A549 (cell line): ENCODE results near the gene SHISA8. TPM values are rescaled to one million over a fixed set of nuclear protein-coding genes. Genes with fewer than 3 reads are reported as not detected.

Source experiments
- ATAC-seq, 2 experiments: fragments of 200-7000 bp in 1 of 2; fragments of >200 bp in 1 of 2; cut with Nextera tagmentation in 1 of 2; cut with Tn5 transposase in 1 of 2; 3 replicates each; pipeline versions ENCODE4 v1.8.0 to v1.9.1; 2018 to 2020; ENCODE audit warnings: mild to moderate bottlenecking in 1 of 2, moderate library complexity in 1 of 2
- CTCF ChIA-PET: fragments of 300-600 bp; sonication (Branson Sonifier 250); formaldehyde crosslinking; extraction: SDS; loops from one replicate; lab custom pipeline; 2021; ENCODE audit warnings: antibody characterized with exemption, inconsistent platforms; lab: Yijun Ruan, JAX
- POLR2A ChIA-PET: fragments of 350-600 bp; formaldehyde crosslinking; extraction: SDS; loops from one replicate; lab custom pipeline; 2021; ENCODE audit warnings: antibody characterized with exemption, inconsistent platforms; lab: Yijun Ruan, JAX
- DNase-seq, 2 experiments: peaks; one replicate each; pipeline versions ENCODE4 v3.0.0 to v3.0.0-alpha.2; 2011 to 2016; ENCODE audit warnings: low read depth in 1 of 2, low spot score in 1 of 2
- FAIRE-seq: peaks from 2 replicates; lab custom pipeline; 2011; peaks lifted over from hg19 to GRCh38; lab: Jason Lieb, UNC
- H3K27ac ChIP-seq, 2 experiments: fragments of >200 bp; sonication (Bioruptor Twin); formaldehyde crosslinking; 3 replicates each; pipeline ENCODE4 v1.5.1; 2016 to 2017
- H3K4me1 ChIP-seq: fragments of >200 bp; sonication (Bioruptor Twin); formaldehyde crosslinking; 3 replicates; pipeline ENCODE4 v1.6.1; 2016
- H3K4me2 ChIP-seq: fragments of >200 bp; sonication (Bioruptor Twin); formaldehyde crosslinking; 3 replicates; pipeline ENCODE4 v1.6.1; 2016
- H3K4me3 ChIP-seq: fragments of >200 bp; sonication (Bioruptor Twin); formaldehyde crosslinking; 3 replicates; pipeline ENCODE4 v1.5.1; 2016
- H3K9me3 ChIP-seq: fragments of >200 bp; sonication (Bioruptor Twin); formaldehyde crosslinking; 3 replicates; pipeline ENCODE4 v1.6.1; 2016
- BHLHE40 ChIP-seq: IDR thresholded peaks from 2 replicates; pipeline ENCODE4 v1.6.1; 2012; ENCODE audit warnings: low read depth, low read length, inconsistent platforms
- CBX8 ChIP-seq: fragments of 200-600 bp; sonication (generic); IDR thresholded peaks from 2 replicates; pipeline ENCODE4 v1.6.1; 2016
- CHD2 ChIP-seq: fragments of 150-350 bp; IDR thresholded peaks from 2 replicates; pipeline ENCODE4 v1.6.1; 2014; ENCODE audit warnings: low read length; ENCODE audit not compliant: partially characterized antibody
- CHD4 ChIP-seq: fragments of 200-600 bp; sonication (generic); IDR thresholded peaks from 2 replicates; pipeline ENCODE4 v1.6.1; 2016; ENCODE audit warnings: antibody characterized with exemption, mild to moderate bottlenecking, borderline replicate concordance
- CTCF ChIP-seq: fragments of >200 bp; sonication (Bioruptor Twin); formaldehyde crosslinking; IDR thresholded peaks from 3 replicates; pipeline ENCODE4 v1.5.1; 2016
- EHF ChIP-seq: fragments of 250-450 bp; sonication (Bioruptor Pico); IDR thresholded peaks from 2 replicates; pipeline ENCODE4 v1.5.0; 2020; ENCODE audit warnings: mild to moderate bottlenecking
- EHMT2 ChIP-seq: fragments of 200-600 bp; sonication (generic); IDR thresholded peaks from 2 replicates; pipeline ENCODE4 v1.6.1; 2016; ENCODE audit warnings: antibody characterized with exemption, low read depth, mild to moderate bottlenecking, moderate library complexity
- EP300 ChIP-seq, 2 experiments: fragments of >200 bp; sonication (Bioruptor Twin); formaldehyde crosslinking; IDR thresholded peaks; 2 replicates in 1 of 2; 3 replicates in 1 of 2; pipeline ENCODE4 v1.6.1; 2016 to 2017
- FOSL2 ChIP-seq, 2 experiments: fragments of 450-650 bp in 1 of 2; fragments of >200 bp in 1 of 2; sonication (Bioruptor Twin) in 1 of 2; formaldehyde crosslinking; IDR thresholded peaks; 2 replicates each; pipeline versions ENCODE4 v1.5.0 to v1.6.1; 2016 to 2020; ENCODE audit warnings: mild to moderate bottlenecking in 1 of 2, moderate library complexity in 1 of 2
- GATA3 ChIP-seq: IDR thresholded peaks from 2 replicates; pipeline ENCODE4 v1.6.1; 2012; ENCODE audit warnings: borderline replicate concordance
- HDAC2 ChIP-seq: fragments of 200-600 bp; sonication (generic); IDR thresholded peaks from 2 replicates; pipeline ENCODE4 v1.6.1; 2016
- HOXB13 ChIP-seq: fragments of 250-450 bp; sonication (Bioruptor Pico); IDR thresholded peaks from 2 replicates; pipeline ENCODE4 v1.5.0; 2020; ENCODE audit warnings: low read depth, mild to moderate bottlenecking, moderate library complexity
- KDM1A ChIP-seq: fragments of 200-600 bp; sonication (generic); IDR thresholded peaks from 2 replicates; pipeline ENCODE4 v1.6.1; 2016; ENCODE audit warnings: low read depth, mild to moderate bottlenecking
- MAFK ChIP-seq: fragments of 450-650 bp; IDR thresholded peaks from 2 replicates; pipeline ENCODE4 v1.6.1; 2014; ENCODE audit not compliant: partially characterized antibody
- MAX ChIP-seq: IDR thresholded peaks from 2 replicates; pipeline ENCODE4 v1.6.1; 2012
- NFE2L2 ChIP-seq: fragments of 150-350 bp; conservative IDR thresholded peaks from 2 replicates; pipeline ENCODE4 v1.6.1; 2014; ENCODE audit warnings: low read length
- NPAS2 ChIP-seq: fragments of 250-450 bp; sonication (Bioruptor Pico); IDR thresholded peaks from 2 replicates; pipeline ENCODE4 v1.8.0; 2022; ENCODE audit warnings: mild to moderate bottlenecking, moderate library complexity, borderline replicate concordance
- NR3C1 ChIP-seq: fragments of >200 bp; sonication (Bioruptor Twin); formaldehyde crosslinking; IDR thresholded peaks from 3 replicates; pipeline ENCODE4 v1.6.1; 2017
- POLR2A ChIP-seq: IDR thresholded peaks from 2 replicates; pipeline ENCODE4 v1.6.1; 2012; ENCODE audit warnings: mild to moderate bottlenecking, low read length
- POLR2AphosphoS2 ChIP-seq: conservative IDR thresholded peaks from 2 replicates; pipeline ENCODE4 v1.6.1; 2012; ENCODE audit warnings: low read length, improper control_type of control experiment, inconsistent platforms
- RAD21 ChIP-seq, 2 experiments: fragments of >200 bp in 1 of 2; sonication (Bioruptor Twin) in 1 of 2; formaldehyde crosslinking in 1 of 2; IDR thresholded peaks in 1 of 2; conservative IDR thresholded peaks in 1 of 2; 2 replicates in 1 of 2; 3 replicates in 1 of 2; pipeline ENCODE4 v1.6.1; 2012 to 2018; ENCODE audit warnings: inconsistent platforms in 1 of 2
- RARB ChIP-seq: fragments of 250-450 bp; sonication (Bioruptor Pico); IDR thresholded peaks from 2 replicates; pipeline ENCODE4 v1.8.0; 2021; ENCODE audit warnings: mild to moderate bottlenecking, moderate library complexity
- RCOR1 ChIP-seq: fragments of 150-350 bp; IDR thresholded peaks from 2 replicates; pipeline ENCODE4 v1.6.1; 2014; ENCODE audit warnings: antibody characterized with exemption, low read length, low read depth
- REST ChIP-seq: fragments of 200-600 bp; sonication (generic); IDR thresholded peaks from 2 replicates; pipeline ENCODE4 v1.6.1; 2016; ENCODE audit warnings: antibody characterized with exemption, mild to moderate bottlenecking, moderate library complexity
- RNF2 ChIP-seq: fragments of 200-600 bp; sonication (generic); IDR thresholded peaks from 2 replicates; pipeline ENCODE4 v1.6.1; 2016; ENCODE audit warnings: low read depth, mild to moderate bottlenecking, antibody characterized with exemption, moderate library complexity, borderline replicate concordance
- USF2 ChIP-seq: fragments of 450-650 bp; IDR thresholded peaks from 2 replicates; pipeline ENCODE4 v1.6.1; 2014; ENCODE audit warnings: antibody characterized with exemption
- ZC3H11A ChIP-seq: fragments of 450-650 bp; IDR thresholded peaks from 2 replicates; pipeline ENCODE4 v1.6.1; 2014; ENCODE audit warnings: antibody characterized with exemption, mild to moderate bottlenecking
- ZFP36 ChIP-seq: fragments of 450-650 bp; IDR thresholded peaks from 2 replicates; pipeline ENCODE4 v1.6.1; 2014; ENCODE audit warnings: borderline replicate concordance; ENCODE audit not compliant: partially characterized antibody
- ZSCAN20 ChIP-seq: fragments of 250-450 bp; sonication (Bioruptor Pico); IDR thresholded peaks from 2 replicates; pipeline ENCODE4 v1.8.0; 2022; ENCODE audit warnings: mild to moderate bottlenecking, moderate library complexity
- WGBS: methylation state at CpG from one replicate; pipeline ENCODE4 v1.1.6; 2017; ENCODE audit errors: missing lambda C conversion rate; 5-methylcytosine and 5-hydroxymethylcytosine counted together
- polyA plus RNA-seq, 4 experiments: library from polyadenylated mRNA; depleted of rRNA in 3 of 4; stranded (reverse); fragments of >200 nt; fragmentation: RNase III in 1 of 4; extraction: RNeasy Plus Mini Kit Qiagen cat#74134 plus additional on column Dnase treatment in 1 of 4; gene quantifications; 2 replicates in 3 of 4; 3 replicates in 1 of 4; pipeline ENCODE4 v1.2.3, GENCODE V29; 2011 to 2017

The SHISA8 gene
- polyA plus RNA-seq, 2 of the 4 experiments (the other 2 are of a cell fraction), result 0.15 TPM; not detected in 1

GRCh38 chr22:41929418-41929810 lies 14.5 kb upstream of the SHISA8 start (continued):
- TF ChIP-seq CTCF, result no peak

- Histone ChIP-seq H3K4me3 (no peak overlapping the region), H3K9me3 (no peaks in the 10 kb centered on the region), H3K4me2 (no peak overlapping the region), H3K4me1 (no peaks in the 10 kb centered on the region), H3K27ac (no peak overlapping the region)
- FAIRE-seq, result no peak
- WGBS, result 74% methylated on average over 8 of the region's 14 CpGs
- DNase-seq, result no peak
- CTCF ChIA-PET, result interaction anchor here (1.2 to 2.0 kb wide), 2 partner anchors 12 to 106 kb away, joined by 6 to 14 read pairs; no protein-coding TSS in a partner anchor
- peak in 1 of 2 experiments; percentile 8; a peak in 3 of 6 replicates for ATAC-seq
- TF ChIP-seq CHD4, result no peak
- no peak for TF ChIP-seq RARB (CRISPR knock-in tag)
- TF ChIP-seq NPAS2 (CRISPR knock-in tag), result no peak
- no peak for TF ChIP-seq KDM1A
- TF ChIP-seq HOXB13 (CRISPR knock-in tag), result no peak
- no peak for TF ChIP-seq EP300 (IDR thresholded peaks at IDR 0.05)
- no peak for TF ChIP-seq POLR2A
- TF ChIP-seq ZSCAN20 (CRISPR knock-in tag), result no peak
- TF ChIP-seq GATA3, result no peak
- TF ChIP-seq CHD2, result no peak
- TF ChIP-seq CBX8, result no peak
- no peak for TF ChIP-seq EHMT2
- no peak for TF ChIP-seq HDAC2
- no peak for TF ChIP-seq RNF2
- no peak for TF ChIP-seq MAX
- TF ChIP-seq RCOR1, result no peak
- no peak for TF ChIP-seq BHLHE40
- POLR2A ChIA-PET, result no interaction called here
Observed at GRCh38 chr22:41928593-41929417, 13.9 kb upstream of the SHISA8 start.

- POLR2A ChIA-PET, result no interaction called here
- Histone ChIP-seq H3K4me3 (no peak overlapping the region), H3K4me1 (no peaks in the 10 kb centered on the region), H3K9me3 (no peaks in the 10 kb centered on the region), H3K4me2 (no peak overlapping the region), H3K27ac (no peak overlapping the region)
- peak in 1 of 2 experiments; percentile 5; a peak in 2 of 6 replicates for ATAC-seq
- CTCF ChIA-PET, result interaction anchor here (1.2 to 2.5 kb wide), 3 partner anchors 12 to 105 kb away, joined by 6 to 15 read pairs (median 14); partner anchors contain the start of gene SHISA8
- FAIRE-seq, result no peak
- WGBS, result 71% methylated on average over 6 of the region's 6 CpGs
- no peak for DNase-seq
- TF ChIP-seq NFE2L2, result no peak
- no peak for TF ChIP-seq REST
- no peak for TF ChIP-seq KDM1A
- TF ChIP-seq HOXB13 (CRISPR knock-in tag), result no peak
- TF ChIP-seq ZFP36, result no peak
- TF ChIP-seq CHD4, result no peak
- no peak for TF ChIP-seq EHF (CRISPR knock-in tag)
- no peak for TF ChIP-seq RNF2
- TF ChIP-seq RCOR1, result no peak
- no peak for TF ChIP-seq ZC3H11A
- no peak for TF ChIP-seq FOSL2 (IDR thresholded peaks at IDR 0.05)
- TF ChIP-seq FOSL2 (CRISPR knock-in tag; IDR thresholded peaks at IDR 0.05), result no peak
- TF ChIP-seq POLR2AphosphoS2, result no peak
- TF ChIP-seq MAFK, result no peak
- no peak for TF ChIP-seq POLR2A
- TF ChIP-seq CHD2, result no peak
- TF ChIP-seq NR3C1, result no peak
- TF ChIP-seq RAD21 (conservative IDR thresholded peaks at IDR 0.05 in 1 of 2, IDR thresholded peaks at IDR 0.05 in 1 of 2), result no peak
- no peak for TF ChIP-seq USF2
Observed at GRCh38 chr22:41927813-41928212, 12.9 kb upstream of the SHISA8 start.
